Measurements from ENCODE around the gene ALX3.
A peak's percentile ranks its signal among the peaks of the same experiment; 100 is the strongest.
"Not testable (repeated sequence)": the region's sequence is repeated elsewhere in the genome, so short reads cannot be mapped to it uniquely, and the experiment has no call there.

ALX3 gene

DNA sequence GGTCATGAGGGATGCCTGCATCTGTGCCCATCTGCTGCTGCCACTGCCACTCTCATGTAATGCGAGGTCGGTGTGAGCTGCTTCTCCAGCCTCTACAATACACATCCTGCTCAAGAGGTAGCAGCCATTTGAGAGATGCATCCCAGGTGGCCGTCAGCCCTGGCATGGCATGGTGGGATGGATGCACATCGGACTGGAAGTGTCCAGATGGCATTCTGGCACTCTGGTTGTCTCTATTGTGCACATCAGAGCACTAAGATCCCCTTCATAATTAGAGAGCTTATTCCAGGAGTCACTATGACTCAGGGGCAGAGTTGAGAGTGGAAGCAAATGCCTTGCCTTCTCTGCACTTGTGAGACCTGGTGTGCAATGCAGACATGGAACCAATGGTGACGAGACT is 32.2 kb downstream of the ALX3 start:
- DNase-seq = no peak

DNA sequence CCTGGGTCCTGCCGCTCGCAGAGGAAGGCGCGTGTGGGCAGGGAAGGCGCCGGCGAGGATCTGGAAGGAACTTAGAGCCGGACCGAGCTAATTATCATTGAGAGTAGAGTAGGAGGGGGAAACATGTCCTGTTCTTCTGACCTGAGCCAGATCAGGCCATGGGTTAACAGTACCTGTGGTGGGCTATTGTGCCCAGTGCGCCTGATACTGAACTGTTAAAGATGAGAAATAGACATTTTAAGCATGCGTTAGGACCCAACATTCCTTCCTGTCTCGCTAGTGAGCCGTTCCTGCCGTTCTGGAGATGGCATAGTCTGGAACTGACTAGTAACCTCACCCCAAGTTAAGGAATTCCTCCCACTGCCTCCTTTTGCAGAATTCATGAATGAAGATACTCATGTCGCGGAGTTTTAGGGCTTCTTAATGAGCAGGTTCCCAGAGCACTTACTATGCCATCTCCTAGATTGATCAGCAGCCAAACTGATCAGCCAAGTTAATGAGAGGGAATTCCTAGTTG is 35.2 kb downstream of the ALX3 start:
- DNase-seq = no peak

DNA sequence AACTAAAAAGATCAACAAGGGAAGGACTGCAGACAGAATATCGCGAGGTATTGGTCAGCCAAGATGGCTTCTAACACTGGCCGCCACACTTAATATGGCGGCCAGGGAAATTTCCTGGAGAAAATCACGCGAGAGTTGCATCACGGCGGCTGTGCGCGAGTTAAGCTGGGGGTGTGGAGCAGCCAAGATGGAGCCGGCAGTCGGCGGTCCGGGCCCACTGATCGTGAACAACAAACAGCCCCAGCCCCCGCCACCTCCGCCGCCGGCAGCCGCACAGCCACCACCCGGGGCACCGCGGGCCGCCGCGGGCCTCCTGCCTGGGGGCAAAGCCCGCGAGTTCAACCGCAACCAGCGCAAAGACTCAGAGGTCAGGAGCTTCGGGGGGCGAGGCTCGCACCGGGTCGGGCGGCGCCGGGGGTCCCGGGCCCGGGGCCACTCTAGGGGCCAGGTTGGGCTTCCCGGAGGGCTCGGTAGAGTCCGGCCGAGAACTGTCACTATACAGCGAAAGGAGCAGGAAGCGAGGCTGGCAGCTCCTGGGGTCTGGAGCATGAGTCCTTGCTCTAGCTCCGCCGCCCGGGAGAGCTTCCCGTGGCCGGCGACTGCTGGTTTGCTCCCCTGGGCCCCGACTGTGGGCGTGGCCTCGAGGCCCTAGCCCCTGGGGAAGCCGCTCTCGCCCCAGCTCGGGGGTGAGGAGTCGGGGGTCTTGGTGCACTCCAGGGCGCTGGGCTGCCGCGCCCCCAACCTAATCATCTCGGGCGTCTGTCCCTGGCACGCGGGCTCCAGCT is 35.8 kb downstream of the ALX3 start, which contains the start of gene STRIP1:
Gene STRIP1, plus strand, starts transcription at position 174 of the 785 bp plus-strand sequence. Its CDS starts 14 bp downstream, at position 188.
- peak; percentile 94 for DNase-seq

DNA sequence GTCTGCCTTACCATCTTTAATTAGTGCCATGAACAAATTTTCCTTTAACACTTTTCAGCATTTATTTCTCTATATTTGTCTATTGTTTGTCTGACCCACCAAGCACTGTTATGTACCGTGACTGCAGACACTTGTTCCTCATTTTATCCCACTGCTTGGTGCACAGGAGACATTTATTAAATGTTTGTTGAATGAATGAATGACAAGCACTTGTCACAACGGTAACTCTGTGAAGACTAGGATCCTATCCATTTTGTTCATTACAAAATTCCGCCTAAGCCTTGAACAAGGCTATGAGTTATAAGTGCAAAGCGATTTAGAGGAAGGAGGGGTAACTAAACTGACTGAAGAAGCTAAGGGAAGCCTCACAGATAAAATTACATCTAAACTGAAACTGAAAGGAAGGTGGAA is 36.4 kb downstream of the ALX3 start:
- no peak for DNase-seq

DNA sequence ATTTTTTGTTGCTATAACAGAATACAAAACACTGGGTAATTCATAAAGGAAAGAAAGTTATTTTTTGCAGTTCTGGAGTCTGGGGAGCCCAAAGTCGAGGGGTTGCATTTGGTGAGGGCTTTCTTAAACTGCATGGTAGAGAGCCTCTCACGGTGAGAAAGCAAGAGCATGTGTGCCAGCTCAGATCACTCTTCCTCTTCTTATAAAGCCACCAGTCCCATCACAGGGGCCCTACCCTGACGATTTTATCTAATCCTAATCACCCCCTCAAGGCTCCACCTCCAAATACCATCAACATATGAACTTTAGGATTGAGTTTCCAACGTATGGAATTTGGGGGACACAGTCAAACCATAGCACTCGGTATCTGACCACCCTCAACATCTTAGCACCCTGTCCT is 37.1 kb downstream of the ALX3 start:
- no peak for DNase-seq

DNA sequence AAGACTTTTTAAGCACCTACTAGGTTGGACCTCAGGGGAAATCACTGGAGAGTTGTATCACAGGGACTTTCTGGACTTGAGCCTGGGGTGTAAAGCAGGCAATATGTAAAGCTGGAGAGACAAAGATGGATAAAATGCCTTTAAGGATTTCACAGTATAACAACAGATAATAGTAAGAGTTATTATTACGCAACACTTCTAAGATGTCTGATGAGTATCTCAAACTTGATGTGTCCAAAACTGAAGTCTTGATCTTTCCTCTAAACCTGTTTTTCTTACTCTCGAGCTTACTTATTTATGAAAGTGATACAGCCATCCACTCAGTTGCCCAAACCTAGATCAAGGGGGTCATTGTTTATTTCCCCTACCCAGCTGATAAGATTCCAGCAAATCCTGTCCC is 38.1 kb downstream of the ALX3 start:
- no peak for DNase-seq

DNA sequence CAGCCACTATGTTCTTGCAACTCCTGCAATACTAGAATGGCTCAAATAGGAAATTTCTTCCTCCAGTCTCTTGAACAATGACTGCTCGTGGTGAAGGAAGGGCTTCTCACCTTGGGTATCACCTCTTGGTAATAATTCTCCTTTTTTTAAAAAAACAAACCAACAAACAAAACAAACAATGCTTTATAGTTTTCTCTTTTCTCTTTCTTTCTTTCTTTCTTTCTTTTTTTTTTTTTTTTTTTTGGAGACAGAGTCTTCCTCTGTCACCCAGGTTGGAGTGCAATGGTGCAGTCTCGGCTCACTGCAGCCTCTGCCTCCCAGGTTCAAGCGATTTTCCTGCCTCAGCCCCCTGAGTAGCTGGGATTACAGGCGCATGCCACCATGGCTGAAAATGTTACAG is 39.8 kb downstream of the ALX3 start:
- not testable (repeated sequence) for DNase-seq

DNA sequence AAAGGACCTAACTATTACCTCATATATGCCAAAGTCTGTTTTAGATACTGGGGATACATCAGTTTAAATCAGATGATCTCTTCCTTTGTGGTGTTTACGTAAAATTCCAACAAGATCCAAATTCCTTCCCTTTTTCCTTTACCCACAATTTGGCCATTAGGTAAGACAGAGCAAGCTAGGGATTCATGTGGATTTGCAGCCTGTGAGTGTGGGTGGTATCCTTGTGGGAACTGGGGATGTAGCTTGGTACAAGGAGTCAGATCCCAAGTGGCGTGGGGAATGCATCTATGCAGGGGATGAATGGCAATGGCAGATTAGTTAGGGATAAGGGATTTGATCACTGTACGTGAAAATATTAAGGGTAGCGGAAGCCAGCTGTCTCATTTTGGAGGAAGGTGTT is 45.9 kb downstream of the ALX3 start:
- DNase-seq = no peak

DNA sequence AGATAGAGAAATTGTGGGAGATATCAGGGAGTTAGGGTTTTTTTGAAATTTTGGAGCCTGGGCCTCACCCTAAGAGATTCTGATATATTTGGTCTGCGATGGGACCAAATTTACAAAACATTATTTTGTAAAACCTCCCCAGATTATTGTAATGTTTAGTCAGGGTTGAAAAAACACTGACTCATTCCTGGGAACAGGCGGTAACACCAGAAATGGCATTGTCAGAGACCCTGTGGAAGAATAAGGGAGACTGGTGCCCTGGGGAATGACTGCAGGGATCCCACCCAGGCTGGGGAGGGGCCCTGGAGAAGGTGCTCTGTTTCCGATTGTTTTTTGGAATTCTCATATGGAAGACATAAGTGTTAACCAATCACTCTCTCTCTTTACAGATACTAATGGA is 49.2 kb downstream of the ALX3 start:
- no peak for DNase-seq

DNA sequence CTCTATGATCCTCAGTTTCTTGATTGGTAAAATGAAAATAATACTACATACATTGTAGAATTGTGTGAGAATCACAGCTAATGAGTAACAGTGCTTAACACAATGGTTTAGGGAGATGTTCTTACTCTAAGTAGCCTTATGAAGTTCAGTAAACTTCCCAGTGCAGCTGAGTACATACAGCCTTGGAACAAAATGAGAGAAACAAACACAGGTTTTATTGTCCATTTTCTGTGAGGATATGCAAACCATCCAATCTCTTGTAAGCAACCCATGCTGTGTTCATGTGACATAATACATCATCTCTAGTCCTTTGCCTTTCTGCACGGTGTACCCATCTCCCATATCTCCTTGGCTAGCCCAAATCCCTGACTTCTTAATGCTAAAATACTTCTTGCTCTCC is 50.7 kb downstream of the ALX3 start:
- DNase-seq = no peak

DNA sequence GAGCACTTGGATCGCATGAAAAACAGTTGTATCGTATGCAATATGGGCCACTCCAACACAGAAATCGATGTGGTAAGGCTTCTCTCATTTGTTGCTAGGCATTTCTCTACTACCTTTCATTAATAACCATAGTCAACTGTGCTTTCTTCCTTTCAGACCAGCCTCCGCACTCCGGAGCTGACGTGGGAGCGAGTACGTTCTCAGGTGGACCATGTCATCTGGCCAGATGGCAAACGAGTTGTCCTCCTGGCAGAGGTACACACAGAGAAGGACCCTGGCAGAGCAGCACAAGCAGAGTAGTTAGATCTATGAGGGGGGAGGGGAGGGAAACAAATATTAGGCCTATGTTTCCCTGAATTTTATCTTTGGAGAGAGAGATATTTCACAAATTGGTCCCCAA is 52.1 kb downstream of the ALX3 start:
- DNase-seq = no peak

DNA sequence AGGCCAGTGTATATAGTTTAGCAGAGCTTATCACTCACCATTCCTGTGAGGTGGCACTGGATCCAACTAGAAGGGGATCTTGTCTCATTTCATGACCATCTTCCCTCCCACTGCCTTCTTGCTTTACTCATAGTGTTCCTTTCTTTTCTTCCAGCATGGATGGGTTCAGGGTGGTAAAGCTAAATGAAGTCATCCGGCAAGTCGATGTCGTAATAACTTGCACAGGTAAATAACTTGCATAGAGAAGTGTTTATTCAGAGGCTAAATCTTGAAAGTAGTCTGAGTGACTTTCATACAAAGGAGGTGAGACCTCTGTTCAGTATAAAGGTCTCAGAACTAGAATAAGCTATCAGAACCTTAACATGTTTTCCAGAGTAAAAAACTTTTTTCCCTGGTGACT is 52.7 kb downstream of the ALX3 start:
- DNase-seq = no peak

DNA sequence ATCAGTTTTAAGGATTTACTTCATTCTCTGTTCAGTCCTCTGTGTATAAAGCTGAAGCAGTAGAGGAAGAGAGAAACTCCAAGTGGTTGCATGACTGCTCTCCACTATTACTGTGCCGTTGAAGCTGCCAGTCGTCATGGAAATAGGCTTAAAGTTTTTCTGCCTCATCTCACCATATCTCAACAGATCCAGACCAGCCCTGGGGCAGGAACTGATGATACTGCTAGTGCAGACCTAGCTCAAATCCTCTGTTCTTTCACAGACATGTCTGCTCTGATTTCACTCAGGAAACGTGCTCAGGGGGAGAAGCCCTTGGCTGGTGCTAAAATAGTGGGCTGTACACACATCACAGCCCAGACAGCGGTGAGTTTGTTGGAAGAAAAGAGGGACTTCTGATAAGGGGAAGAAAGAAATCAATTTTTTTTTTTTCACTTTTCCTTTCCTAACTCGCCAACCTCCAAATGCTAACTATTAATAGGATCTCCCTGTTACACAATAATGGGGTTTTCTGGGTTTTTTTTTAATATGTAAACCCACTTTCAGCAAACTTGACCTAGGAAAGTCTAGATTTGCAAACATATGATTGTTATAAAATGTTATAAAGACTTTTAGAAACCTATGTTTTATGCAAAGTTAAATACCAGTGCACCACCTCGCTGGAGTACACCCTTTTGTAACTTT is 58.2 kb downstream of the ALX3 start:
- no peak for DNase-seq

DNA sequence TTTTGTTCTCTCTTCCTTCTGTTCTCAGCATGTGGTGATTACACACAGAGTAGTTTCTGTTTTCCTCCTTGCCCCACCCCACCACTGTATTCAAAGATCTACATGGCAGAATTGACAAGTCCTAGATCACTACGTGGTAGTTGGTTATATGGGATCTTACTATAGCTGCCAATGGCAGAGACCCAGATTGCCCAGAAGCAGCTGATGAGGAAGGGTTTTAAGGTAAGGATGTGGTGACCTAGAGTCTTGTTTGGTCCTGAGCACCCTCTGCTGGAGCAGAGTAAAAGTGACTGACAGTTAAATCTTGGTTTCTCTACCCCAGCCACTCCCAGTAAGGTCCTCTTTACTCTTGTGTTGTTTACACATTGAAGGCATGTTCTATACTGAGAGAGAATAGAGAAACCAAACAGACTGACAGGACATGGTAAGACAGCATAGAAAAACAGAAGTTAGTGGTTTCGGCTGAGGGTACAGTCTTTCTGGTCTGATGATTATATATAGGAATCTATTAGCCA is 58.9 kb downstream of the ALX3 start:
- no peak for DNase-seq
